ENCODE data around the gene CATSPER3. TPM values are rescaled to one million over a fixed set of nuclear protein-coding genes. Genes with fewer than 3 reads are reported as not detected.

Gene CATSPER3
- total RNA-seq: not detected in 2 replicates

GRCh38 chr5:134967607-134968006 lies at the start of gene CATSPER3:
TSS of gene CATSPER3 (plus strand) at chr5:134967907. CDS start at chr5:134967992, 85 bp downstream.

GRCh38 chr5:135033901-135034235 lies 66.2 kb downstream of the CATSPER3 start, which contains the start of gene PITX1:
TSS of gene PITX1 (minus strand) at chr5:135034228. CDS start at chr5:135033881, 347 bp downstream.

Other genes starting within 250 kb of the CATSPER3 start
- 25.9 and 32.4 TPM in 2 replicates for gene CAMLG, start 229.4 kb upstream of the CATSPER3 start, total RNA-seq
- gene DDX46, start 209.1 kb upstream of the CATSPER3 start, total RNA-seq: 13.0 and 26.5 TPM in 2 replicates
- gene C5orf24, start 121.9 kb upstream of the CATSPER3 start, total RNA-seq: 30.3 and 63.4 TPM in 2 replicates
- gene TXNDC15, start 93.5 kb upstream of the CATSPER3 start, total RNA-seq: 57.0 and 90.8 TPM in 2 replicates
- gene PCBD2, start 62.8 kb upstream of the CATSPER3 start, total RNA-seq: 2.8 and 4.7 TPM in 2 replicates
- gene PITX1, start 66.3 kb downstream of the CATSPER3 start, total RNA-seq: not detected in 2 replicates